ENCODE measurements around the gene REPS2. TPM values are rescaled to one million over a fixed set of nuclear protein-coding genes. Genes with fewer than 3 reads are reported as not detected.

The REPS2 gene
- total RNA-seq, 6 donors from 2014 or later: 17.0 to 47.0 (median 29.4) TPM

DNA sequence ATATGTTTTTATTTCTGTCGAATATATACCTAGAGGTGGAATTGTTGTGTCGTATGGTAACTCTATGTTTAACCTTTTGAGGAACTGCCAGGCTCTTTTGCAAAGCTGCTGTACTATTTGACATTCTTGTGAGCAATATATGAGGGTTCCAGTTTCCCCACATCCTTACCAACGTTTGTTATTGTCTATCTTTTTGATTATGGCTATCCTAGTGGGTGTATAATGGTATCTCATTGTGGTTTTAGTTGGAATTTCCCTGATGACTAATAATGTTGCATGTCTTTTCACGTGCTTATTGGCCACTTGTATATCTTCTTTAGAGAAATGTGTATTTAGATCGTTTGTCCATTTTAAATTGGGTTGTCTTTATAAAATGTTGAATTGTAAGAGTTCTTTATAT, 24.5 kb downstream of the REPS2 start:
- DNase-seq: no peak
- Histone ChIP-seq H3K27ac (no peak overlapping the region), H3K9me3 (no peaks in the 10 kb centered on the region), H3K27me3 (no peaks in the 10 kb centered on the region), H3K4me1 (no peaks in the 10 kb centered on the region), H3K4me3 (no peak overlapping the region), H3K36me3 (no peaks in the 10 kb centered on the region)
- WGBS, 2 donors: 53 to 62% methylated on average over 5 of the region's 5 CpGs
- ATAC-seq (ENCODE audit: low FRiP score in 2 of 2): no peak
- no peak for TF ChIP-seq EP300 (IDR thresholded peaks at IDR 0.05)
- TF ChIP-seq POLR2AphosphoS5 (IDR thresholded peaks at IDR 0.05): no peak

DNA sequence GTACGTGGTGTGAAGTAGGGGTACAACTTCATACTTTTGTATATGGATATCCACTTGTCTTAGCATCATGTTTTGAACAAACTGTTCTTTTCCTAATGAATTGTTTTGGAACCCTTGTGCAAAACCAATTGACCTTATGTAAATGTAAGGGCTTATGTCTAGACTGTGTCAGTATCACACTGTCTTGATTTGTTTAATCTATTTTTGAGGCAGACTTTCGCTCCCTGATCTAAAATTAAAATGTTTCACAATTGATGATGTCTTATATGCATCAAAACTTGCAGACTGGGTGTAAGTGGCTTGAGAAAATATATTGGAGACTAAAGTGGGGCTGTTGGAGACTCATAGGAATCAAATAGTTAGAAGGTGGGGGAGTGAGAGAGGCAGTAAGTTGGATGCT, 25.2 kb downstream of the REPS2 start:
- no peak for DNase-seq
- Histone ChIP-seq H3K4me1 (no peaks in the 10 kb centered on the region), H3K27me3 (no peaks in the 10 kb centered on the region), H3K36me3 (no peaks in the 10 kb centered on the region), H3K27ac (no peak overlapping the region), H3K9me3 (no peaks in the 10 kb centered on the region), H3K4me3 (no peak overlapping the region)
- TF ChIP-seq, protein P1, sequence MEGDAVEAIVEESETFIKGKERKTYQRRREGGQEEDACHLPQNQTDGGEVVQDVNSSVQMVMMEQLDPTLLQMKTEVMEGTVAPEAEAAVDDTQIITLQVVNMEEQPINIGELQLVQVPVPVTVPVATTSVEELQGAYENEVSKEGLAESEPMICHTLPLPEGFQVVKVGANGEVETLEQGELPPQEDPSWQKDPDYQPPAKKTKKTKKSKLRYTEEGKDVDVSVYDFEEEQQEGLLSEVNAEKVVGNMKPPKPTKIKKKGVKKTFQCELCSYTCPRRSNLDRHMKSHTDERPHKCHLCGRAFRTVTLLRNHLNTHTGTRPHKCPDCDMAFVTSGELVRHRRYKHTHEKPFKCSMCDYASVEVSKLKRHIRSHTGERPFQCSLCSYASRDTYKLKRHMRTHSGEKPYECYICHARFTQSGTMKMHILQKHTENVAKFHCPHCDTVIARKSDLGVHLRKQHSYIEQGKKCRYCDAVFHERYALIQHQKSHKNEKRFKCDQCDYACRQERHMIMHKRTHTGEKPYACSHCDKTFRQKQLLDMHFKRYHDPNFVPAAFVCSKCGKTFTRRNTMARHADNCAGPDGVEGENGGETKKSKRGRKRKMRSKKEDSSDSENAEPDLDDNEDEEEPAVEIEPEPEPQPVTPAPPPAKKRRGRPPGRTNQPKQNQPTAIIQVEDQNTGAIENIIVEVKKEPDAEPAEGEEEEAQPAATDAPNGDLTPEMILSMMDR (IDR thresholded peaks at IDR 0.05): no peak
- TF ChIP-seq POLR2A (IDR thresholded peaks at IDR 0.05) (no peak), POLR2AphosphoS5 (IDR thresholded peaks at IDR 0.05) (no peak), EP300 (IDR thresholded peaks at IDR 0.05) (no peak)
- ATAC-seq (ENCODE audit: low FRiP score in 2 of 2): no peak
- 80 to 82% methylated on average over 2 of the region's 2 CpGs for WGBS, 2 donors

- DNase-seq (no peak), ATAC-seq (ENCODE audit: low FRiP score in 2 of 2) (no peak)
- H3K4me3 ChIP-seq: no peak overlapping the region
- H3K4me1 ChIP-seq: no peaks in the 10 kb centered on the region
- no peaks in the 10 kb centered on the region for H3K9me3 ChIP-seq
- WGBS, 2 donors: 58 to 66% methylated on average over 5 of the region's 5 CpGs
- H3K27me3 ChIP-seq: no peaks in the 10 kb centered on the region
- no peak overlapping the region for H3K27ac ChIP-seq
- TF ChIP-seq POLR2AphosphoS5 (IDR thresholded peaks at IDR 0.05): no peak
- TF ChIP-seq POLR2A (IDR thresholded peaks at IDR 0.05): no peak
- TF ChIP-seq, protein P1 (IDR thresholded peaks at IDR 0.05): no peak
- TF ChIP-seq EP300 (IDR thresholded peaks at IDR 0.05): no peak
- H3K36me3 ChIP-seq: no peaks in the 10 kb centered on the region
Observed at GRCh38 chrX:16975233-16975632, 28.8 kb downstream of the REPS2 start.

DNA sequence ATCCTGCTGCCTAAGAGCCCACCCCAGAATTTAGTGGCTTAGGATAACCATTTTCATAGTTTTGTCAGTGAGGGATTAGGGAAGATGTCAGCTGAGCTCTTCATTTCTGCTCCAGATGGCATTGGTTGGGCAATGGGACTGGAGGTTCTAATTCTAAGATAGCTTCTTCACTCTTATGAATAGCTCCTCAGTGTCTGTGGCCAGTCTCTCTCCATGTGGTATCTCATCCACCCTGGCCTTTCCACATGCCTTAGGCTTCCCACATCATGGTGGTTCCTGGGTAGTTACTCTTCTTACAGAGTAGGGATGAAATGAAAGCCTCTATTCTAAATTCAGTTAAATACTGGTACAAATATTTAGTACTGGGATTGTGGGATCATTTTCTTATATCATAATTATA, 31.3 kb downstream of the REPS2 start:
- no peak overlapping the region for H3K4me3 ChIP-seq
- no peak for DNase-seq
- ATAC-seq (ENCODE audit: low FRiP score in 2 of 2): no peak
- H3K4me1 ChIP-seq: no peaks in the 10 kb centered on the region
- no peaks in the 10 kb centered on the region for H3K27me3 ChIP-seq
- H3K36me3 ChIP-seq: no peaks in the 10 kb centered on the region
- H3K27ac ChIP-seq: no peak overlapping the region
- TF ChIP-seq EP300 (IDR thresholded peaks at IDR 0.05): no peak
- TF ChIP-seq, protein P1 (IDR thresholded peaks at IDR 0.05): no peak
- TF ChIP-seq POLR2AphosphoS5 (IDR thresholded peaks at IDR 0.05): no peak
- no peak for TF ChIP-seq POLR2A (IDR thresholded peaks at IDR 0.05)
- no peaks in the 10 kb centered on the region for H3K9me3 ChIP-seq

GRCh38 chrX:16978193-16978984, 31.9 kb downstream of the REPS2 start:
- ATAC-seq (ENCODE audit: low FRiP score in 2 of 2) (no peak), DNase-seq (no peak)
- H3K27ac ChIP-seq: no peak overlapping the region
- no peaks in the 10 kb centered on the region for H3K36me3 ChIP-seq
- TF ChIP-seq POLR2A (IDR thresholded peaks at IDR 0.05) (no peak), POLR2AphosphoS5 (IDR thresholded peaks at IDR 0.05) (no peak), EP300 (IDR thresholded peaks at IDR 0.05) (no peak)
- TF ChIP-seq, protein P1 (IDR thresholded peaks at IDR 0.05): no peak
- H3K9me3 ChIP-seq: no peaks in the 10 kb centered on the region
- H3K4me3 ChIP-seq: no peak overlapping the region
- no peaks in the 10 kb centered on the region for H3K27me3 ChIP-seq
- 65 to 72% methylated on average over 3 of the region's 3 CpGs for WGBS, 2 donors
- H3K4me1 ChIP-seq: no peaks in the 10 kb centered on the region

Data from upper lobe of left lung (tissue), 6 donors.